Right atrium auricular region (tissue), 2 donors: Measurements from ENCODE around the gene NCKAP5. TPM values are rescaled to one million over a fixed set of nuclear protein-coding genes. Genes with fewer than 3 reads are reported as not detected.

Experiments used
- DNase-seq: peaks from one replicate; pipeline ENCODE4 v3.0.0-alpha.2; 2019; ENCODE audit warnings: low spot score
- H3K27ac ChIP-seq, 2 donors: fragments of 200-600 bp; sonication (generic); 1 replicate in 1 of 2; 2 replicates in 1 of 2; pipeline ENCODE4 v1.5.1; 2016 to 2019
- H3K27me3 ChIP-seq, 2 donors: fragments of 200-600 bp; sonication (generic); one replicate each; pipeline versions ENCODE4 v1.5.1 to v1.6.0; 2017 to 2019
- H3K36me3 ChIP-seq: fragments of 200-600 bp; sonication (generic); one replicate; pipeline ENCODE4 v1.5.1; 2016
- H3K4me1 ChIP-seq, 2 donors: fragments of 200-600 bp; sonication (generic); one replicate each; pipeline versions ENCODE4 v1.5.1 to v1.6.0; 2017 to 2019
- H3K4me3 ChIP-seq, 2 donors: fragments of 200-600 bp; sonication (generic); 1 replicate in 1 of 2; 2 replicates in 1 of 2; pipeline ENCODE4 v1.5.1; 2017 to 2019; ENCODE audit warnings: mild to moderate bottlenecking in 1 of 2, moderate library complexity in 1 of 2
- H3K9me3 ChIP-seq, 2 donors: fragments of 200-600 bp; sonication (generic); one replicate each; pipeline ENCODE4 v1.5.1; 2019
- CTCF ChIP-seq, 2 donors: fragments of 200-600 bp; sonication (generic); IDR thresholded peaks; one replicate each; pipeline ENCODE4 v1.5.1; 2019; ENCODE audit warnings: antibody characterized with exemption in 2 of 2
- total RNA-seq, 2 donors: library from RNA; depleted of rRNA; stranded (reverse); fragments of >200 nt; gene quantifications; one replicate each; pipeline ENCODE4 v1.1.0, GENCODE V29; 2016

NCKAP5 gene
- total RNA-seq, 2 donors from 2014 or later: 3.6 to 5.4 TPM

- Histone ChIP-seq H3K27me3 (no peaks in the 10 kb centered on the region), H3K4me3 (no peak overlapping the region), H3K9me3 (no peaks in the 10 kb centered on the region), H3K4me1 (no peaks in the 10 kb centered on the region), H3K27ac (no peak overlapping the region), H3K36me3 (no peaks in the 10 kb centered on the region)
- DNase-seq: no peak
- no peak for TF ChIP-seq CTCF (IDR thresholded peaks at IDR 0.05)
Observed at GRCh38 chr2:133516405-133517026, 51.7 kb downstream of the NCKAP5 start.

GRCh38 chr2:133515271-133515670 is 53.0 kb downstream of the NCKAP5 start:
- Histone ChIP-seq H3K36me3 (no peaks in the 10 kb centered on the region), H3K4me1 (no peaks in the 10 kb centered on the region), H3K27me3 (no peaks in the 10 kb centered on the region), H3K4me3 (no peak overlapping the region), H3K9me3 (no peaks in the 10 kb centered on the region), H3K27ac (no peak overlapping the region)
- TF ChIP-seq CTCF (IDR thresholded peaks at IDR 0.05): no peak
- DNase-seq: no peak

GRCh38 chr2:133513893-133514292 is 54.4 kb downstream of the NCKAP5 start:
- H3K4me1 ChIP-seq: no peaks in the 10 kb centered on the region
- H3K9me3 ChIP-seq: no peaks in the 10 kb centered on the region
- H3K27me3 ChIP-seq: no peaks in the 10 kb centered on the region
- H3K4me3 ChIP-seq: no peak overlapping the region
- no peak for DNase-seq
- no peak overlapping the region for H3K27ac ChIP-seq
- no peak for TF ChIP-seq CTCF (IDR thresholded peaks at IDR 0.05)
- H3K36me3 ChIP-seq: no peaks in the 10 kb centered on the region

- no peaks in the 10 kb centered on the region for H3K4me1 ChIP-seq
- no peak overlapping the region for H3K4me3 ChIP-seq
- no peak overlapping the region for H3K27ac ChIP-seq
- DNase-seq: no peak
- H3K36me3 ChIP-seq: no peaks in the 10 kb centered on the region
- TF ChIP-seq CTCF (IDR thresholded peaks at IDR 0.05): no peak
- H3K9me3 ChIP-seq: no peaks in the 10 kb centered on the region
- H3K27me3 ChIP-seq: no peaks in the 10 kb centered on the region
Observed at GRCh38 chr2:133512121-133512520, 56.1 kb downstream of the NCKAP5 start.

GRCh38 chr2:133511679-133512078 is 56.6 kb downstream of the NCKAP5 start:
- TF ChIP-seq CTCF (IDR thresholded peaks at IDR 0.05): no peak
- no peaks in the 10 kb centered on the region for H3K4me1 ChIP-seq
- DNase-seq: no peak
- no peaks in the 10 kb centered on the region for H3K27me3 ChIP-seq
- H3K4me3 ChIP-seq: no peak overlapping the region
- no peaks in the 10 kb centered on the region for H3K9me3 ChIP-seq
- no peaks in the 10 kb centered on the region for H3K36me3 ChIP-seq
- H3K27ac ChIP-seq: no peak overlapping the region

- no peak overlapping the region for H3K27ac ChIP-seq
- H3K4me3 ChIP-seq: no peak overlapping the region
- DNase-seq: no peak
- TF ChIP-seq CTCF (IDR thresholded peaks at IDR 0.05): no peak
- H3K36me3 ChIP-seq: no peaks in the 10 kb centered on the region
- H3K4me1 ChIP-seq: peaks cover 0 to 4% of the 10 kb centered on the region in 2 donors
- H3K9me3 ChIP-seq: no peaks in the 10 kb centered on the region
- H3K27me3 ChIP-seq: no peaks in the 10 kb centered on the region
Observed at GRCh38 chr2:133509777-133510176, 58.5 kb downstream of the NCKAP5 start.
